Panc1 (cell line): ENCODE measurements around the gene IPO13.

ENCODE experiments used
- CTCF ChIP-seq: fragments of 450-650 bp; IDR thresholded peaks from 2 replicates; pipeline ENCODE4 v1.5.1; 2017; ENCODE audit warnings: mild to moderate bottlenecking
- POLR2AphosphoS5 ChIP-seq: IDR thresholded peaks from 2 replicates; pipeline ENCODE4 v1.6.1; 2012; ENCODE audit warnings: mild to moderate bottlenecking, low read depth, low read length, moderate library complexity
- SIN3A ChIP-seq: IDR thresholded peaks from 2 replicates; pipeline ENCODE4 v1.6.1; 2012; ENCODE audit warnings: low read depth, mild to moderate bottlenecking, low read length, moderate library complexity, borderline replicate concordance; ENCODE audit not compliant: insufficient read depth
- TCF7L2 ChIP-seq: IDR thresholded peaks from 2 replicates; pipeline ENCODE4 v1.6.1; 2011; ENCODE audit warnings: mild to moderate bottlenecking, low read depth, low read length, inconsistent platforms

DNA sequence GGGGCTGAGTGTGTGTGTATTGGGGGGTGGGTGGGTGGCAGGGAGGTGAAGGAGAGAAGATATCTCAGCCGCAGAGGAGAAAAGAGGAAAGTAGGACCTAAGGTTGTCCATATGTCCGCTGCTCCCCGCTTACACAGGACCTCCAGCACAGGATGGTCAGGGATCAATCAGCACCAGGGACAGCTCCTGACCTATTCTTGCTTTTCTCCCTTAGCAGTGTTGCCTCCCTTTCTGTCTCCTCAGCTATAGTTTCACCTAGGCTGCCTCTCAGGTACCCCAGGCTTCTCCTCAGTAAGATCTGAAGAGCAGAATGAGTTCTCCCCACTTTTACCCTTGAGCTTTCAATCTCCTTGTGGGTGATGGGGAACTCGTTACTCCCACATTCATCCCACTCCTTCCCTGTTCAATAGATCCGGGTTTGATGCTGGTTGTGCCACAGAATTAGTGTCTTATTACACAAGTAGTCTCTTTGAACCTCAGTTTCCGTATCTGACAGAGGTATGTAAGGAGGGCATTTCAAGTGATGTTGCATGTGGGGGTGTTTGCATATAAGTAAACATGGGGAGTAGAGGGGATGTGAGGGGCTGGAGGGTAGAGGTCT is 21.7 kb downstream of the IPO13 start:
- TF ChIP-seq CTCF: no peak
- TF ChIP-seq POLR2AphosphoS5: no peak
- no peak for TF ChIP-seq TCF7L2
- no peak for TF ChIP-seq SIN3A
